Loucy (cell line): Measurements from ENCODE around the gene SHFL.

Source experiments
- H2AFZ ChIP-seq: fragments of 200-600 bp; sonication (generic); 2 replicates; pipeline ENCODE4 v1.6.0; 2016; ENCODE audit warnings: antibody characterized with exemption, mild to moderate bottlenecking, low read length, moderate library complexity
- H3F3A ChIP-seq: fragments of 200-600 bp; 2 replicates; pipeline ENCODE4 v1.6.0; 2016; ENCODE audit warnings: antibody characterized with exemption, low read depth, mild to moderate bottlenecking
- H3K27me3 ChIP-seq: fragments of 200-600 bp; sonication (generic); 2 replicates; pipeline ENCODE4 v1.6.1; 2014; ENCODE audit warnings: low read length, mild to moderate bottlenecking; ENCODE audit not compliant: insufficient read depth, poor library complexity, severe bottlenecking
- H3K36me3 ChIP-seq: fragments of 200-600 bp; sonication (generic); 2 replicates; pipeline ENCODE4 v1.6.1; 2016; ENCODE audit warnings: low read length; ENCODE audit not compliant: insufficient read depth
- H3K4me1 ChIP-seq: fragments of 200-600 bp; sonication (generic); 2 replicates; pipeline ENCODE4 v1.5.1; 2014; ENCODE audit warnings: low read length, mild to moderate bottlenecking; ENCODE audit not compliant: insufficient read depth, poor library complexity, severe bottlenecking
- H3K4me2 ChIP-seq: fragments of 200-600 bp; sonication (generic); 2 replicates; pipeline ENCODE4 v1.6.0; 2014; ENCODE audit warnings: antibody characterized with exemption, low read length, low read depth, mild to moderate bottlenecking; ENCODE audit not compliant: poor library complexity, severe bottlenecking
- H3K4me3 ChIP-seq: fragments of 200-600 bp; sonication (generic); 2 replicates; pipeline ENCODE4 v1.5.1; 2014; ENCODE audit warnings: low read length, mild to moderate bottlenecking, mixed read lengths; ENCODE audit not compliant: poor library complexity, severe bottlenecking
- H3K79me2 ChIP-seq: fragments of 200-600 bp; sonication (generic); 2 replicates; pipeline ENCODE4 v1.6.1; 2014; ENCODE audit warnings: low read length; ENCODE audit not compliant: insufficient read depth
- H3K9ac ChIP-seq: fragments of 200-600 bp; sonication (generic); 2 replicates; pipeline ENCODE4 v1.6.0; 2014; ENCODE audit warnings: mild to moderate bottlenecking, low read depth, low read length, moderate library complexity; ENCODE audit not compliant: poor library complexity, severe bottlenecking
- H3K9me2 ChIP-seq: fragments of 200-600 bp; sonication (generic); replicated peaks from 2 replicates; pipeline ENCODE4 v1.6.1; 2016; ENCODE audit warnings: low read depth, low read length, mixed read lengths
- H3K9me3 ChIP-seq: fragments of 200-600 bp; sonication (generic); 2 replicates; pipeline ENCODE4 v1.6.1; 2014; ENCODE audit warnings: mild to moderate bottlenecking, antibody characterized with exemption, low read length, low read depth; ENCODE audit not compliant: insufficient read depth
- H4K20me1 ChIP-seq: fragments of 200-600 bp; sonication (generic); 2 replicates; pipeline ENCODE4 v1.6.0; 2014; ENCODE audit warnings: antibody characterized with exemption, low read length, mild to moderate bottlenecking; ENCODE audit not compliant: insufficient read depth, poor library complexity, severe bottlenecking
- EZH2phosphoT487 ChIP-seq: fragments of 200-600 bp; IDR thresholded peaks from 2 replicates; pipeline ENCODE4 v1.6.1; 2018; ENCODE audit warnings: antibody characterized with exemption, mild to moderate bottlenecking, moderate library complexity, borderline replicate concordance
- TF ChIP-seq, protein P1 (sequence below): fragments of 200-600 bp; sonication (generic); conservative IDR thresholded peaks from 2 replicates; pipeline ENCODE4 v1.5.1; 2014; ENCODE audit warnings: mild to moderate bottlenecking, antibody characterized with exemption, low read length

SHFL gene

DNA sequence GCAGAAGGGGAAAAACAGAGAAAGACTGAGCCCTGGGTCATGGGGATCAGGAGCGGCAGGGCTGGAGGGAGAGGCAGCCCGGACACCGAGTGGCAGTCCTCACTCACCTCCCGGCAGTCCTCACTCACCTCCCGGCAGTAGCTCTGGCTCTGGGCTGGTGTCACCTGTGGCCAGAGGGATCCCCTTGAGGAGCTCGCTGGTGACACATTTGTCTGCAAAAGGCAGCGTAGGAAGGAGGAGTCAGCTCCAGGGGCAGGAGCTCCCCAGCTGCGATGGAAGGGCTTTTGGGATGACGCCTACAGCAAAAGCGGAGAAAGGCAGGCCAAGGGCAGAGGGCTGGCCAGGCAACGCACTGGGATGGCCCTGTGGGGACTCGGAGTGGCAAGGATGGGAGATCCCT, 32.8 kb downstream of the SHFL start:
- Histone ChIP-seq H3K9ac (peak overlapping the region; percentile 94), H3K9me2 (no peaks in the 10 kb centered on the region), H3K9me3 (no peaks in the 10 kb centered on the region), H3K27me3 (no peaks in the 10 kb centered on the region), H3K79me2 (peaks cover 35% of the 10 kb centered on the region), H3F3A (no peaks in the 10 kb centered on the region), H3K36me3 (peaks cover 19% of the 10 kb centered on the region; the same call in 1 of the 2 replicates), H3K4me2 (peak overlapping the region; percentile 92), H3K4me1 (peaks cover 7% of the 10 kb centered on the region), H4K20me1 (peaks cover 39% of the 10 kb centered on the region), H3K4me3 (peak overlapping the region; percentile 97), H2AFZ (no peak overlapping the region)
- TF ChIP-seq EZH2phosphoT487: no peak
- TF ChIP-seq, protein P1, sequence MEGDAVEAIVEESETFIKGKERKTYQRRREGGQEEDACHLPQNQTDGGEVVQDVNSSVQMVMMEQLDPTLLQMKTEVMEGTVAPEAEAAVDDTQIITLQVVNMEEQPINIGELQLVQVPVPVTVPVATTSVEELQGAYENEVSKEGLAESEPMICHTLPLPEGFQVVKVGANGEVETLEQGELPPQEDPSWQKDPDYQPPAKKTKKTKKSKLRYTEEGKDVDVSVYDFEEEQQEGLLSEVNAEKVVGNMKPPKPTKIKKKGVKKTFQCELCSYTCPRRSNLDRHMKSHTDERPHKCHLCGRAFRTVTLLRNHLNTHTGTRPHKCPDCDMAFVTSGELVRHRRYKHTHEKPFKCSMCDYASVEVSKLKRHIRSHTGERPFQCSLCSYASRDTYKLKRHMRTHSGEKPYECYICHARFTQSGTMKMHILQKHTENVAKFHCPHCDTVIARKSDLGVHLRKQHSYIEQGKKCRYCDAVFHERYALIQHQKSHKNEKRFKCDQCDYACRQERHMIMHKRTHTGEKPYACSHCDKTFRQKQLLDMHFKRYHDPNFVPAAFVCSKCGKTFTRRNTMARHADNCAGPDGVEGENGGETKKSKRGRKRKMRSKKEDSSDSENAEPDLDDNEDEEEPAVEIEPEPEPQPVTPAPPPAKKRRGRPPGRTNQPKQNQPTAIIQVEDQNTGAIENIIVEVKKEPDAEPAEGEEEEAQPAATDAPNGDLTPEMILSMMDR: no peak

DNA sequence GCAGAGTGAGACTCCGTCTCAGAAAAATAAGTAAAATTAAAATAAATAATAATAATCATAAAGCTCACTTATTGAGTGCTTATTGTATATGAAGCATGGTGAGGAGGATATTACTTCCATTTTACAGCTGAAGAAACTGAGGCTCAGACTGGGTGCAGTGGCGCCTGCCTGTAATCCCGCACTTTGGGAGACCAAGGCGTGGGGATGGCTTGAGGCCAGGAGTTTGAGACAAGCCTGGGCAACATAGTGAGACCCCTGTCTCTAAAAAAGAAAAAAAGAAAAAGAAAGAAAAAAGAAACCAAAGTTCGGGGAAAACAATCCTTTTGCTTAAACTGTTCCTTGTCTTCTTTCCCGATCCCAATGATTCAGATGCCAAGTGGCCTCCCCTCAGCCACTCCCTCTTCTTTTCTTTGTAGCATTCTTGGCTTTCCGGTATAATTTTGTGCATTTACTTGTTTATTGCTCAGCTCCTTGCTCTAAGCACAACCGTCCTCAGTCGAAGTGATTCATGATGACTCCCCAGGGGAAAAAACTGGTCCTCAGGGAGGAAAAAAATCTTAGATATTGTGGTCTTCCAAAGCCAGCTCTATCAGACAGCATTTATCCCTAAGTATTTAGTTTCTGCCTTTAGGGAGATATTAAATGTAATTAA, 34.5 kb downstream of the SHFL start:
- peaks cover 35% of the 10 kb centered on the region for H3K79me2 ChIP-seq
- H3K9ac ChIP-seq: no peak overlapping the region
- H3F3A ChIP-seq: no peaks in the 10 kb centered on the region
- H3K4me1 ChIP-seq: peaks cover 7% of the 10 kb centered on the region
- H4K20me1 ChIP-seq: peaks cover 30% of the 10 kb centered on the region
- no peak overlapping the region for H3K4me3 ChIP-seq
- H3K27me3 ChIP-seq: no peaks in the 10 kb centered on the region
- TF ChIP-seq, protein P1: no peak
- no peak for TF ChIP-seq EZH2phosphoT487
- H3K9me2 ChIP-seq: no peaks in the 10 kb centered on the region
- peaks cover 11% of the 10 kb centered on the region; the same call in 1 of the 2 replicates for H3K36me3 ChIP-seq
- no peak overlapping the region for H3K4me2 ChIP-seq
- H3K9me3 ChIP-seq: no peaks in the 10 kb centered on the region
- no peak overlapping the region for H2AFZ ChIP-seq

DNA sequence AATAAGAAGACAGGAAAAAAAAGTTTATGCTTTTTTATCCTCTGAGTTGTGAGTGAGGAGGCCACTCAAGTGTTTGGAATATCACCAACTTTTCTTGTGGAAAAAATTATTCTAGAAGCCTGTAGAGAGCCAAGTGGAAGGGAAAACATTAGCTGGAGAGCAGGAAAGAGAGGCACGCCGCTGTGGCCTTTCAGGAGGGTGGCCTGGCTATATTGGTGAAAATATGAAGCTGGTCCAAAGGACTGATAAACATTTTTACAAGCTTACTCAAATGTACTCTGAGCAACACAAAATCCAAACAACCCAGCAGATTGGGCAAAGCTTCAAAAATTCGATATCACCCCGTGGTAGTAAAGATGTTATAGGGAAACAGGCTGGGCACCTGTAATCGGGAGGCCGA, 35.9 kb downstream of the SHFL start:
- no peaks in the 10 kb centered on the region for H3K36me3 ChIP-seq
- H3K4me1 ChIP-seq: peaks cover 7% of the 10 kb centered on the region
- H3K4me3 ChIP-seq: no peak overlapping the region
- no peak for TF ChIP-seq EZH2phosphoT487
- TF ChIP-seq, protein P1: no peak
- peaks cover 24% of the 10 kb centered on the region for H3K79me2 ChIP-seq
- no peaks in the 10 kb centered on the region for H3K9me2 ChIP-seq
- H3F3A ChIP-seq: no peaks in the 10 kb centered on the region
- H3K27me3 ChIP-seq: no peaks in the 10 kb centered on the region
- H3K4me2 ChIP-seq: no peak overlapping the region
- peaks cover 19% of the 10 kb centered on the region for H4K20me1 ChIP-seq
- H3K9me3 ChIP-seq: no peaks in the 10 kb centered on the region
- no peak overlapping the region for H3K9ac ChIP-seq
- H2AFZ ChIP-seq: no peak overlapping the region
